HepG2 (cell line): Measurements from ENCODE around the gene KRT1. TPM values are rescaled to one million over a fixed set of nuclear protein-coding genes. Genes with fewer than 3 reads are reported as not detected.

Experiments
- ATAC-seq: fragments of 200-7000 bp; cut with Tn5 transposase; 3 replicates; pipeline ENCODE4 v1.9.1; 2020; ENCODE audit warnings: mild to moderate bottlenecking, moderate library complexity
- BruUV-seq: library from RNA; stranded (reverse); fragments of 400-500 nt; replicated peaks from 2 replicates; lab custom pipeline; 2021; lab: Mats Ljungman, UMichigan
- CTCF ChIA-PET: fragments of 300-600 bp; formaldehyde crosslinking; extraction: SDS; loops from one replicate; lab custom pipeline; 2021; ENCODE audit warnings: low total read pairs, inconsistent platforms, low intra/inter-chr PET ratio; lab: Yijun Ruan, JAX
- POLR2A ChIA-PET: fragments of 350-600 bp; sonication (Branson Sonifier 250); formaldehyde crosslinking; loops from one replicate; lab custom pipeline; 2020; ENCODE audit warnings: antibody characterized with exemption, inconsistent platforms; lab: Yijun Ruan, JAX
- DNase-seq: peaks from one replicate; pipeline ENCODE4 v3.0.0-alpha.2; 2015; ENCODE audit warnings: low spot score
- FAIRE-seq: peaks from 3 replicates; lab custom pipeline; 2011; peaks lifted over from hg19 to GRCh38; lab: Jason Lieb, UNC
- H2AFZ ChIP-seq: one replicate; pipeline ENCODE4 v1.6.1; 2011; ENCODE audit warnings: low read length, inconsistent platforms
- H3K27ac ChIP-seq: fragments of 300-600 bp; 3 replicates; pipeline ENCODE4 v1.8.0; 2011; ENCODE audit warnings: mixed run types, mild to moderate bottlenecking, mixed read lengths, low read length, inconsistent platforms; ENCODE audit not compliant: insufficient read depth; ENCODE audit errors: extremely low read length
- H3K27me3 ChIP-seq, 2 experiments: fragments of 200-600 bp in 1 of 2; 2 replicates in 1 of 2; 3 replicates in 1 of 2; pipeline versions ENCODE4 v1.6.0 to v1.8.0; 2011; ENCODE audit warnings: low read length in 2 of 2, mild to moderate bottlenecking in 2 of 2, moderate library complexity in 2 of 2, inconsistent platforms in 1 of 2; ENCODE audit not compliant: insufficient read depth in 2 of 2, control insufficient read depth in 1 of 2
- H3K36me3 ChIP-seq, 2 experiments: fragments of 200-600 bp in 1 of 2; replicated peaks in 1 of 2; 2 replicates in 1 of 2; 3 replicates in 1 of 2; pipeline versions ENCODE4 v1.5.1 to v1.8.0; 2011; ENCODE audit warnings: low read length in 2 of 2, inconsistent platforms in 1 of 2; ENCODE audit not compliant: insufficient read depth in 2 of 2, control insufficient read depth in 1 of 2
- H3K4me1 ChIP-seq: 2 replicates; pipeline ENCODE4 v1.5.1; 2012; ENCODE audit warnings: low read length, inconsistent platforms; ENCODE audit not compliant: insufficient read depth
- H3K4me2 ChIP-seq: 2 replicates; pipeline ENCODE4 v1.6.0; 2011; ENCODE audit warnings: low read depth, low read length, inconsistent platforms
- H3K4me3 ChIP-seq, 3 experiments: fragments of 200-600 bp in 1 of 3; sonication (generic), shearing (Covaris generic) in 1 of 3; replicated peaks in 1 of 3; 2 replicates each; pipeline ENCODE4 v1.5.1; 2011 to 2016; ENCODE audit warnings: low read length in 3 of 3, inconsistent platforms in 2 of 3, low read depth in 2 of 3, mild to moderate bottlenecking in 2 of 3, control low read depth in 1 of 3, mixed read lengths in 1 of 3; ENCODE audit not compliant: insufficient read depth in 1 of 3
- H3K79me2 ChIP-seq: one replicate; pipeline ENCODE4 v1.6.1; 2011; ENCODE audit warnings: low read length, inconsistent platforms; ENCODE audit not compliant: insufficient read depth
- H3K9ac ChIP-seq: 2 replicates; pipeline ENCODE4 v1.6.0; 2011; ENCODE audit warnings: mild to moderate bottlenecking, low read depth, low read length, inconsistent platforms; ENCODE audit not compliant: insufficient read depth
- H3K9me3 ChIP-seq: 2 replicates; pipeline ENCODE4 v1.5.1; 2012; ENCODE audit warnings: mild to moderate bottlenecking, low read length
- H4K20me1 ChIP-seq: 2 replicates; pipeline ENCODE4 v1.6.0; 2011; ENCODE audit warnings: inconsistent platforms, mild to moderate bottlenecking, low read length, moderate library complexity; ENCODE audit not compliant: insufficient read depth
- AFF4 ChIP-seq: sonication (generic); formaldehyde crosslinking; IDR thresholded peaks from 2 replicates; pipeline ENCODE4 v1.4.0; 2020; ENCODE audit warnings: missing genetic modification reagents
- BHLHE40 ChIP-seq: IDR thresholded peaks from 2 replicates; pipeline ENCODE4 v1.6.1; 2011; ENCODE audit warnings: low read length, improper control_type of control experiment
- CBX5 ChIP-seq: sonication (generic); formaldehyde crosslinking; IDR thresholded peaks from 2 replicates; pipeline ENCODE4 v1.4.0; 2020; ENCODE audit warnings: missing genetic modification reagents, borderline replicate concordance
- DPF2 ChIP-seq: sonication (generic); formaldehyde crosslinking; IDR thresholded peaks from 2 replicates; pipeline ENCODE4 v1.4.0; 2020; ENCODE audit warnings: mild to moderate bottlenecking, low read depth, missing genetic modification reagents, borderline replicate concordance
- DZIP1 ChIP-seq: sonication (generic); formaldehyde crosslinking; IDR thresholded peaks from 2 replicates; pipeline ENCODE4 v1.5.0; 2020; ENCODE audit warnings: mild to moderate bottlenecking, missing genetic modification reagents
- EHMT2 ChIP-seq: fragments of 200-600 bp; sonication (generic); IDR thresholded peaks from 2 replicates; pipeline ENCODE4 v1.7.0; 2017; ENCODE audit warnings: antibody characterized with exemption, low read depth, low read length, borderline replicate concordance
- HMG20B ChIP-seq: conservative IDR thresholded peaks from 2 replicates; pipeline ENCODE4 v1.6.1; 2016; ENCODE audit warnings: missing genetic modification reagents, missing compliant biosample characterization
- KDM3A ChIP-seq: IDR thresholded peaks from 2 replicates; pipeline ENCODE4 v1.6.1; 2018; ENCODE audit warnings: low read depth, missing compliant biosample characterization
- MLXIP ChIP-seq: sonication (generic); formaldehyde crosslinking; IDR thresholded peaks from 2 replicates; pipeline ENCODE4 v1.9.0; 2021; ENCODE audit warnings: missing genetic modification reagents, borderline replicate concordance
- RNF219 ChIP-seq: sonication (generic); formaldehyde crosslinking; IDR thresholded peaks from 2 replicates; pipeline ENCODE4 v1.5.0; 2020; ENCODE audit warnings: mild to moderate bottlenecking, missing genetic modification reagents
- SMAD9 ChIP-seq: sonication (generic); formaldehyde crosslinking; IDR thresholded peaks from 2 replicates; pipeline ENCODE4 v1.5.1; 2020; ENCODE audit warnings: mild to moderate bottlenecking, missing genetic modification reagents
- ZFP62 ChIP-seq: sonication (generic); formaldehyde crosslinking; IDR thresholded peaks from 2 replicates; pipeline ENCODE4 v1.4.0; 2020; ENCODE audit warnings: missing genetic modification reagents
- ZNF570 ChIP-seq: sonication (generic); formaldehyde crosslinking; IDR thresholded peaks from 2 replicates; pipeline ENCODE4 v1.4.0; 2020; ENCODE audit warnings: mild to moderate bottlenecking, missing genetic modification reagents, borderline replicate concordance
- ZSCAN31 ChIP-seq: sonication (generic); formaldehyde crosslinking; IDR thresholded peaks from 2 replicates; pipeline ENCODE4 v1.5.0; 2020; ENCODE audit warnings: low read depth, mild to moderate bottlenecking, missing genetic modification reagents
- WGBS: methylation state at CpG from one replicate; pipeline ENCODE4 v1.1.6; 2017; ENCODE audit warnings: low lambda C conversion rate; 5-methylcytosine and 5-hydroxymethylcytosine counted together
- in situ Hi-C: cut with HindIII; loops from 2 replicates; pipeline ENCODE4 v1.10.0; 2017; ENCODE audit warnings: low pct_unique_long_range_greater_than_20kb; ENCODE audit not compliant: extremely low pct_ligation_motif_present
- intact Hi-C: fragments of 100-400 bp; cut with micrococcal nuclease; formaldehyde crosslinking; loops from one replicate; pipeline ENCODE4 v1.10.0; 2022; ENCODE audit not compliant: unreplicated experiment
- polyA plus RNA-seq, 8 experiments: library from polyadenylated mRNA; depleted of rRNA in 3 of 8; stranded (reverse) in 7 of 8; unstranded in 1 of 8; fragments of >200 nt; fragmentation: Illumina TruSeq in 4 of 8; extraction: Trizol in 4 of 8; gene quantifications; 2 replicates each; pipeline versions ENCODE4 v1.2.1 to v1.2.3, GENCODE V29; 2011 to 2016; ENCODE audit warnings: low read depth in 4 of 8, missing spikeins in 1 of 8, mixed read lengths in 1 of 8; ENCODE audit not compliant: insufficient read depth in 1 of 8
- total RNA-seq, 5 experiments: library from RNA; depleted of rRNA; stranded (reverse); fragments of >200 nt; fragmentation: Illumina TruSeq; extraction: Trizol; gene quantifications; 2 replicates each; pipeline ENCODE4 v1.2.3, GENCODE V29; 2016; ENCODE audit warnings: low read depth in 1 of 5

The KRT1 gene
- total and polyA plus RNA-seq, 2 of the 13 experiments (the other 11 are each of a cell fraction or from before 2014, with no cell fraction given), result not detected

GRCh38 chr12:52659395-52659794, 20.8 kb downstream of the KRT1 start:
- H3K9me3 ChIP-seq, result no peaks in the 10 kb centered on the region
- no peak overlapping the region for H3K4me2 ChIP-seq
- H3K27ac ChIP-seq, result no peak overlapping the region
- peaks cover 3 to 34% of the 10 kb centered on the region in 2 experiments; a peak in 4 of 5 replicates for H3K27me3 ChIP-seq
- no peak overlapping the region for H2AFZ ChIP-seq
- no TSS peak for BruUV-seq
- H3K79me2 ChIP-seq, result no peaks in the 10 kb centered on the region
- 3% methylated on average over 5 of the region's 7 CpGs for WGBS
- DNase-seq, result no peak
- H3K4me3 ChIP-seq, result no peak overlapping the region
- H3K9ac ChIP-seq, result no peak overlapping the region
- POLR2A ChIA-PET, result no interaction called here
- no peaks in the 10 kb centered on the region for H3K36me3 ChIP-seq
- in situ Hi-C loops (no loop called here), intact Hi-C loops (no loop called here)
- ATAC-seq, result no peak
- FAIRE-seq, result no peak
- no peaks in the 10 kb centered on the region for H4K20me1 ChIP-seq
- CTCF ChIA-PET, result no interaction called here
- no peaks in the 10 kb centered on the region for H3K4me1 ChIP-seq
- TF ChIP-seq BHLHE40 (no peak), RNF219 (CRISPR knock-in tag) (no peak), ZSCAN31 (no peak), EHMT2 (no peak), SMAD9 (no peak), DPF2 (CRISPR knock-in tag) (no peak), ZNF570 (CRISPR knock-in tag) (no peak), KDM3A (no peak), HMG20B (no peak), DZIP1 (CRISPR knock-in tag) (no peak), AFF4 (CRISPR knock-in tag) (no peak), CBX5 (CRISPR knock-in tag) (no peak), ZFP62 (CRISPR knock-in tag) (no peak), MLXIP (CRISPR knock-in tag) (no peak)
